ENCODE results near the gene GNAL.
A peak's percentile ranks its signal among the peaks of the same experiment; 100 is the strongest.

- TF ChIP-seq GLI2 (tag by site-specific recombination; IDR thresholded peaks at IDR 0.05; ENCODE audit: borderline replicate concordance, low read depth) (no peak), ZNF211 (tag by site-specific recombination; IDR thresholded peaks at IDR 0.05; ENCODE audit: low read depth) (no peak), ZNF266 (tag by site-specific recombination; IDR thresholded peaks at IDR 0.05; ENCODE audit: low read depth) (no peak), CTCF (tag by site-specific recombination; IDR thresholded peaks at IDR 0.05) (no peak), MYNN (tag by site-specific recombination; IDR thresholded peaks at IDR 0.05; ENCODE audit: borderline replicate concordance) (no peak), ZNF114 (tag by site-specific recombination; IDR thresholded peaks at IDR 0.05) (no peak), ZXDB (tag by site-specific recombination; IDR thresholded peaks at IDR 0.05) (0 out of 2 replicates have a peak, but pooled peaks have one; percentile 24), ZNF596 (tag by site-specific recombination; IDR thresholded peaks at IDR 0.05) (no peak), KLF10 (tag by site-specific recombination; IDR thresholded peaks at IDR 0.05) (no peak), ZNF585B (tag by site-specific recombination; IDR thresholded peaks at IDR 0.05) (no peak), SP7 (tag by site-specific recombination; IDR thresholded peaks at IDR 0.05) (no peak)
- TF ChIP-seq, protein P1, sequence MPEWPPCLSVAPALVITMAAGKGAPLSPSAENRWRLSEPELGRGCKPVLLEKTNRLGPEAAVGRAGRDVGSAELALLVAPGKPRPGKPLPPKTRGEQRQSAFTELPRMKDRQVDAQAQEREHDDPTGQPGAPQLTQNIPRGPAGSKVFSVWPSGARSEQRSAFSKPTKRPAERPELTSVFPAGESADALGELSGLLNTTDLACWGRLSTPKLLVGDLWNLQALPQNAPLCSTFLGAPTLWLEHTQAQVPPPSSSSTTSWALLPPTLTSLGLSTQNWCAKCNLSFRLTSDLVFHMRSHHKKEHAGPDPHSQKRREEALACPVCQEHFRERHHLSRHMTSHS (tag by site-specific recombination; IDR thresholded peaks at IDR 0.05) = no peak
- TF ChIP-seq, protein P2, sequence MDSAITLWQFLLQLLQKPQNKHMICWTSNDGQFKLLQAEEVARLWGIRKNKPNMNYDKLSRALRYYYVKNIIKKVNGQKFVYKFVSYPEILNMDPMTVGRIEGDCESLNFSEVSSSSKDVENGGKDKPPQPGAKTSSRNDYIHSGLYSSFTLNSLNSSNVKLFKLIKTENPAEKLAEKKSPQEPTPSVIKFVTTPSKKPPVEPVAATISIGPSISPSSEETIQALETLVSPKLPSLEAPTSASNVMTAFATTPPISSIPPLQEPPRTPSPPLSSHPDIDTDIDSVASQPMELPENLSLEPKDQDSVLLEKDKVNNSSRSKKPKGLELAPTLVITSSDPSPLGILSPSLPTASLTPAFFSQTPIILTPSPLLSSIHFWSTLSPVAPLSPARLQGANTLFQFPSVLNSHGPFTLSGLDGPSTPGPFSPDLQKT (IDR thresholded peaks at IDR 0.05; ENCODE audit: borderline replicate concordance, low read depth, low read length) = no peak
- TF ChIP-seq, protein P3, sequence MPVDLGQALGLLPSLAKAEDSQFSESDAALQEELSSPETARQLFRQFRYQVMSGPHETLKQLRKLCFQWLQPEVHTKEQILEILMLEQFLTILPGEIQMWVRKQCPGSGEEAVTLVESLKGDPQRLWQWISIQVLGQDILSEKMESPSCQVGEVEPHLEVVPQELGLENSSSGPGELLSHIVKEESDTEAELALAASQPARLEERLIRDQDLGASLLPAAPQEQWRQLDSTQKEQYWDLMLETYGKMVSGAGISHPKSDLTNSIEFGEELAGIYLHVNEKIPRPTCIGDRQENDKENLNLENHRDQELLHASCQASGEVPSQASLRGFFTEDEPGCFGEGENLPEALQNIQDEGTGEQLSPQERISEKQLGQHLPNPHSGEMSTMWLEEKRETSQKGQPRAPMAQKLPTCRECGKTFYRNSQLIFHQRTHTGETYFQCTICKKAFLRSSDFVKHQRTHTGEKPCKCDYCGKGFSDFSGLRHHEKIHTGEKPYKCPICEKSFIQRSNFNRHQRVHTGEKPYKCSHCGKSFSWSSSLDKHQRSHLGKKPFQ (tag by site-specific recombination; IDR thresholded peaks at IDR 0.05) = no peak
These were observed 170.9 kb downstream of the GNAL start for GRCh38 chr18:11859903-11860407.

Data from HEK293 (cell line).